Calu3 (cell line): ENCODE measurements around the gene LCORL. TPM values are rescaled to one million over a fixed set of nuclear protein-coding genes. Genes with fewer than 3 reads are reported as not detected.

Experiments
- BruUV-seq: library from RNA; stranded (reverse); fragments of 400-500 nt; replicated peaks from 2 replicates; lab custom pipeline; 2021; lab: Mats Ljungman, UMichigan
- CTCF ChIA-PET: fragments of 300-600 bp; sonication (Branson Sonifier 250); formaldehyde crosslinking; loops from one replicate; lab custom pipeline; 2022; ENCODE audit warnings: antibody characterized with exemption; lab: Charles Lee
- DNase-seq: peaks from one replicate; pipeline ENCODE4 v3.0.0; 2022
- H3K27ac Mint-ChIP-seq: one replicate; pipeline ENCODE4 v1.8.0; 2022; ENCODE audit warnings: mixed read lengths; ENCODE audit not compliant: unreplicated experiment
- H3K27me3 Mint-ChIP-seq: one replicate; pipeline ENCODE4 v1.8.0; 2022; ENCODE audit warnings: mixed read lengths; ENCODE audit not compliant: unreplicated experiment
- H3K36me3 Mint-ChIP-seq: one replicate; pipeline ENCODE4 v1.8.0; 2022; ENCODE audit warnings: mild to moderate bottlenecking, moderate library complexity, mixed read lengths; ENCODE audit not compliant: insufficient read depth, unreplicated experiment
- H3K4me1 Mint-ChIP-seq: one replicate; pipeline ENCODE4 v1.8.0; 2022; ENCODE audit warnings: mild to moderate bottlenecking, low read depth, mixed read lengths; ENCODE audit not compliant: unreplicated experiment
- H3K4me3 Mint-ChIP-seq: one replicate; pipeline ENCODE4 v1.8.0; 2022; ENCODE audit warnings: mild to moderate bottlenecking, low read depth, moderate library complexity, mixed read lengths; ENCODE audit not compliant: unreplicated experiment
- H3K9me3 Mint-ChIP-seq: one replicate; pipeline ENCODE4 v1.8.0; 2022; ENCODE audit warnings: low read depth, mixed read lengths; ENCODE audit not compliant: unreplicated experiment
- CTCF ChIP-seq: fragments of 200-600 bp; IDR thresholded peaks from one replicate; pipeline ENCODE4 v1.8.0; 2022; ENCODE audit warnings: antibody characterized with exemption; ENCODE audit not compliant: unreplicated experiment
- intact Hi-C: fragments of 100-400 bp; cut with micrococcal nuclease; formaldehyde crosslinking; loops from one replicate; pipeline ENCODE4 v1.10.0; 2022; ENCODE audit not compliant: unreplicated experiment
- total RNA-seq: library from RNA; stranded (reverse); gene quantifications from 2 replicates; pipeline ENCODE4 v1.2.3, GENCODE V29; 2022

LCORL gene
- total RNA-seq, 1 experiment from 2014 or later, result 15.4 TPM

GRCh38 chr4:18020145-18020670 is 1.3 kb downstream of the LCORL start:
- peaks cover 27% of the 10 kb centered on the region for H3K36me3 Mint-ChIP-seq
- BruUV-seq, result no TSS peak
- no peaks in the 10 kb centered on the region for H3K4me1 Mint-ChIP-seq
- CTCF ChIA-PET, result no interaction called here
- TF ChIP-seq CTCF, result no peak
- peak overlapping the region; percentile 94 for H3K4me3 Mint-ChIP-seq
- H3K27ac Mint-ChIP-seq, result peak overlapping the region; percentile 79
- peaks cover 14% of the 10 kb centered on the region for H3K27me3 Mint-ChIP-seq
- no peaks in the 10 kb centered on the region for H3K9me3 Mint-ChIP-seq
- DNase-seq, result peak; percentile 2
- intact Hi-C loops, result loop anchor here (5.0 to 10.0 kb wide), 3 partner anchors 92 to 205 kb away; partner anchors contain the start of genes DCAF16 and NCAPG

GRCh38 chr4:18014269-18014668 is 7.3 kb downstream of the LCORL start:
- Mint-ChIP-seq H3K36me3 (no peaks in the 10 kb centered on the region), H3K9me3 (peaks cover under 1% of the 10 kb centered on the region), H3K27me3 (no peaks in the 10 kb centered on the region), H3K4me3 (no peak overlapping the region), H3K27ac (no peak overlapping the region), H3K4me1 (peaks cover 7% of the 10 kb centered on the region)
- CTCF ChIA-PET, result no interaction called here
- intact Hi-C loops, result no loop called here
- DNase-seq, result no peak
- TF ChIP-seq CTCF, result no peak
- BruUV-seq, result no TSS peak

GRCh38 chr4:18012807-18013462 is 8.6 kb downstream of the LCORL start:
- CTCF ChIA-PET, result no interaction called here
- Mint-ChIP-seq H3K27ac (no peak overlapping the region), H3K27me3 (no peaks in the 10 kb centered on the region), H3K4me3 (no peak overlapping the region), H3K36me3 (no peaks in the 10 kb centered on the region), H3K9me3 (peaks cover 2% of the 10 kb centered on the region), H3K4me1 (peaks cover 7% of the 10 kb centered on the region)
- intact Hi-C loops, result no loop called here
- DNase-seq, result no peak
- no peak for TF ChIP-seq CTCF
- BruUV-seq, result no TSS peak

GRCh38 chr4:18012134-18012806 is 9.3 kb downstream of the LCORL start:
- no peak for TF ChIP-seq CTCF
- CTCF ChIA-PET, result no interaction called here
- H3K27me3 Mint-ChIP-seq, result no peaks in the 10 kb centered on the region
- H3K36me3 Mint-ChIP-seq, result no peaks in the 10 kb centered on the region
- no peak for DNase-seq
- H3K9me3 Mint-ChIP-seq, result peaks cover 2% of the 10 kb centered on the region
- no peak overlapping the region for H3K27ac Mint-ChIP-seq
- no peak overlapping the region for H3K4me3 Mint-ChIP-seq
- H3K4me1 Mint-ChIP-seq, result peaks cover 7% of the 10 kb centered on the region
- no TSS peak for BruUV-seq
- intact Hi-C loops, result no loop called here
